Left colon (tissue), 2 donors: ENCODE measurements around the gene SYNGR3. TPM values are rescaled to one million over a fixed set of nuclear protein-coding genes. Genes with fewer than 3 reads are reported as not detected.

Source experiments
- ATAC-seq: fragments of 200-7000 bp; cut with Tn5 transposase; one replicate; pipeline ENCODE4 v1.9.1; 2020; ENCODE audit warnings: mild to moderate bottlenecking, moderate library complexity
- DNase-seq, 2 donors: peaks; one replicate each; pipeline ENCODE4 v3.0.0-alpha.2; 2020
- intact Hi-C, 2 donors: fragments of 100-400 bp; cut with DNase I in 1 of 2; cut with micrococcal nuclease in 1 of 2; formaldehyde crosslinking; loops; one replicate each; pipeline versions ENCODE4 v1.11.2 to v1.14.0; 2022; cut with DNase I, micrococcal nuclease
- total RNA-seq, 2 donors: library from RNA; stranded (reverse); fragmentation: NEBNext Ultra II Directional; extraction: Animal tissue kit (Norgen Biotek cat#: 25700); gene quantifications; one replicate each; pipeline ENCODE4 v1.2.1, GENCODE V29; 2021
- donor health status: DM: no; HTN: no; CAD: no.
- donor health status: DM: yes; HTN: yes; CAD: no.

Gene SYNGR3
- total RNA-seq, 2 donors from 2014 or later = 1.6 to 3.0 TPM

- ATAC-seq = peak; percentile 38
- peak; percentile 73 to 82 for DNase-seq
- intact Hi-C loops = no loop called here
Observed at GRCh38 chr16:1985466-1986150, 4.2 kb upstream of the SYNGR3 start.

- ATAC-seq (no peak), DNase-seq (no peak)
- intact Hi-C loops = no loop called here
Observed at GRCh38 chr16:1987198-1987597, 2.6 kb upstream of the SYNGR3 start.

- intact Hi-C loops = no loop called here
- ATAC-seq (no peak), DNase-seq (no peak)
Observed at GRCh38 chr16:1990101-1990350, 256 bp downstream of the SYNGR3 start.

- peak; percentile 68 to 82 for DNase-seq
- intact Hi-C loops = no loop called here
- peak; percentile 20 for ATAC-seq
Observed at GRCh38 chr16:1990351-1991134, 773 bp downstream of the SYNGR3 start.

GRCh38 chr16:1991135-1991551 lies 1.4 kb downstream of the SYNGR3 start:
- intact Hi-C loops = no loop called here
- ATAC-seq (peak; percentile 16), DNase-seq (peak; percentile 57 to 73)

GRCh38 chr16:1991588-1991947 lies 1.8 kb downstream of the SYNGR3 start:
- no peak for DNase-seq
- intact Hi-C loops = no loop called here
- no peak for ATAC-seq

GRCh38 chr16:1991948-1992703 lies 2.4 kb downstream of the SYNGR3 start:
- peak; percentile 79 for ATAC-seq
- DNase-seq = peak; percentile 95 to 97
- intact Hi-C loops = no loop called here

GRCh38 chr16:1992704-1993317 lies 3.0 kb downstream of the SYNGR3 start:
- intact Hi-C loops = no loop called here
- DNase-seq (peak in 1 of 2 donors; percentile 57), ATAC-seq (no peak)

- DNase-seq = no peak
- no peak for ATAC-seq
- intact Hi-C loops = no loop called here
Observed at GRCh38 chr16:1993731-1994131, 4.0 kb downstream of the SYNGR3 start.

- intact Hi-C loops = no loop called here
- DNase-seq (no peak), ATAC-seq (no peak)
Observed at GRCh38 chr16:1997494-1998359, 8.0 kb downstream of the SYNGR3 start.

- no peak for DNase-seq
- ATAC-seq = no peak
- intact Hi-C loops = no loop called here
Observed at GRCh38 chr16:1998360-1998835, 8.6 kb downstream of the SYNGR3 start.

- DNase-seq = no peak
- intact Hi-C loops = no loop called here
- no peak for ATAC-seq
Observed at GRCh38 chr16:1998852-1999801, 9.4 kb downstream of the SYNGR3 start.

GRCh38 chr16:1999866-2000514 lies 10.2 kb downstream of the SYNGR3 start:
- ATAC-seq = no peak
- intact Hi-C loops = loop anchor here in 1 of 2 donors (10.0 kb wide), 1 partner anchor 145 kb away; the partner anchor contains the start of gene RAB26
- DNase-seq = no peak

GRCh38 chr16:2001035-2001434 lies 11.3 kb downstream of the SYNGR3 start:
- intact Hi-C loops = loop anchor here in 1 of 2 donors (10.0 kb wide), 1 partner anchor 144 kb away; the partner anchor contains the start of gene RAB26

GRCh38 chr16:2001456-2002355 lies 11.9 kb downstream of the SYNGR3 start:
- intact Hi-C loops = loop anchor here in 1 of 2 donors (10.0 kb wide), 1 partner anchor 143 kb away; the partner anchor contains the start of gene RAB26
- DNase-seq = no peak
- no peak for ATAC-seq

More at GRCh38 chr16:2001035-2001434, 11.3 kb downstream of the SYNGR3 start:
- ATAC-seq (no peak), DNase-seq (no peak)
